HTERT RPE-1 (cell line): ENCODE results near the gene AK1.

Experiments used
- in situ Hi-C: fragments of 300-500 bp; cut with MboI; formaldehyde crosslinking; loops from 4 replicates; pipeline ENCODE4 v1.14.3; 2020; ENCODE audit warnings: low sequenced_read_pairs

AK1 gene

GRCh38 chr9:127869310-127870152, 7.9 kb downstream of the AK1 start:
- in situ Hi-C loops, result no loop called here

- in situ Hi-C loops, result no loop called here
These were observed 9.1 kb downstream of the AK1 start for GRCh38 chr9:127868278-127868902.

- in situ Hi-C loops, result no loop called here
These were observed 9.9 kb downstream of the AK1 start for GRCh38 chr9:127867356-127868277.

GRCh38 chr9:127866535-127866934, 10.9 kb downstream of the AK1 start:
- in situ Hi-C loops, result no loop called here

GRCh38 chr9:127865645-127866464, 11.6 kb downstream of the AK1 start:
- in situ Hi-C loops, result no loop called here

GRCh38 chr9:127863191-127863621, 14.3 kb downstream of the AK1 start:
- in situ Hi-C loops, result no loop called here

- in situ Hi-C loops, result no loop called here
These were observed 15.1 kb downstream of the AK1 start for GRCh38 chr9:127862075-127863011.

GRCh38 chr9:127860779-127861178, 16.7 kb downstream of the AK1 start:
- in situ Hi-C loops, result no loop called here

- in situ Hi-C loops, result no loop called here
These were observed 17.2 kb downstream of the AK1 start for GRCh38 chr9:127860260-127860659.

GRCh38 chr9:127858041-127858512, 19.4 kb downstream of the AK1 start:
- in situ Hi-C loops, result no loop called here

- in situ Hi-C loops, result no loop called here
These were observed 20.2 kb downstream of the AK1 start for GRCh38 chr9:127857278-127857677.

GRCh38 chr9:127856729-127857116, 20.8 kb downstream of the AK1 start:
- in situ Hi-C loops, result no loop called here

- in situ Hi-C loops, result no loop called here
These were observed 21.3 kb downstream of the AK1 start for GRCh38 chr9:127856094-127856728.

GRCh38 chr9:127855522-127855921, 22.0 kb downstream of the AK1 start:
- in situ Hi-C loops, result no loop called here

- in situ Hi-C loops, result no loop called here
These were observed 22.5 kb downstream of the AK1 start for GRCh38 chr9:127854960-127855359.

- in situ Hi-C loops, result no loop called here
These were observed 23.2 kb downstream of the AK1 start, which contains the start of gene ENG for GRCh38 chr9:127854184-127854806. ENG (minus strand) TSS chr9:127854658; CDS start chr9:127854355, 303 bp downstream.

GRCh38 chr9:127853312-127854183, 23.9 kb downstream of the AK1 start:
- in situ Hi-C loops, result no loop called here
